Tibial nerve (tissue), 4 donors: Measurements from ENCODE around the gene RASSF6. TPM values are rescaled to one million over a fixed set of nuclear protein-coding genes. Genes with fewer than 3 reads are reported as not detected.

ENCODE experiments used
- DNase-seq, 2 donors: peaks; one replicate each; pipeline ENCODE4 v3.0.0-alpha.2; 2019; ENCODE audit warnings: low spot score in 2 of 2
- H3K27ac ChIP-seq, 4 donors: fragments of 200-600 bp; sonication (generic) in 3 of 4; one replicate each; pipeline ENCODE4 v1.5.1; 2017 to 2019; ENCODE audit warnings: mild to moderate bottlenecking in 1 of 4
- H3K27me3 ChIP-seq, 2 donors: fragments of 200-600 bp; sonication (generic) in 1 of 2; one replicate each; pipeline versions ENCODE4 v1.5.1 to v1.6.0; 2017 to 2019
- H3K36me3 ChIP-seq, 3 donors: fragments of 200-600 bp; sonication (generic); one replicate each; pipeline ENCODE4 v1.5.1; 2018 to 2019
- H3K4me1 ChIP-seq, 4 donors: fragments of 200-600 bp; sonication (generic) in 3 of 4; one replicate each; pipeline ENCODE4 v1.5.1; 2017 to 2019
- H3K4me3 ChIP-seq, 4 donors: fragments of 200-600 bp; sonication (generic) in 3 of 4; one replicate each; pipeline ENCODE4 v1.5.1; 2017 to 2019; ENCODE audit warnings: mild to moderate bottlenecking in 1 of 4, moderate library complexity in 1 of 4
- H3K9me3 ChIP-seq, 4 donors: fragments of 200-600 bp; sonication (generic) in 3 of 4; one replicate each; pipeline ENCODE4 v1.5.1; 2017 to 2019
- CTCF ChIP-seq, 5 experiments: fragments of 200-600 bp in 3 of 5; fragments of 450-650 bp in 2 of 5; sonication (generic) in 3 of 5; IDR thresholded peaks; one replicate each; pipeline ENCODE4 v1.5.1; 2016 to 2019; ENCODE audit warnings: antibody characterized with exemption in 5 of 5, mild to moderate bottlenecking in 3 of 5, moderate library complexity in 2 of 5
- EP300 ChIP-seq, 2 donors: sonication (generic); formaldehyde crosslinking; IDR thresholded peaks; one replicate each; pipeline ENCODE4 v1.6.1; 2017; ENCODE audit warnings: antibody characterized with exemption in 2 of 2, mild to moderate bottlenecking in 1 of 2
- POLR2A ChIP-seq, 2 donors: fragments of 450-650 bp; IDR thresholded peaks; one replicate each; pipeline ENCODE4 v1.6.1; 2017; ENCODE audit warnings: antibody characterized with exemption in 2 of 2, mild to moderate bottlenecking in 2 of 2, moderate library complexity in 2 of 2
- WGBS, 2 donors: methylation state at CpG; one replicate each; pipeline ENCODE4 v1.1.5; 2018; 5-methylcytosine and 5-hydroxymethylcytosine counted together
- total RNA-seq, 4 donors: library from RNA; depleted of rRNA; stranded (reverse); fragments of >200 nt; gene quantifications; one replicate each; pipeline ENCODE4 v1.1.0, GENCODE V29; 2016

Gene RASSF6
- total RNA-seq, 4 donors from 2014 or later = not detected

- no peaks in the 10 kb centered on the region for H3K4me1 ChIP-seq
- H3K27ac ChIP-seq = no peak overlapping the region
- no peaks in the 10 kb centered on the region for H3K27me3 ChIP-seq
- H3K36me3 ChIP-seq = no peaks in the 10 kb centered on the region
- DNase-seq = no peak
- TF ChIP-seq EP300 (IDR thresholded peaks at IDR 0.05) (no peak), POLR2A (IDR thresholded peaks at IDR 0.05) (no peak), CTCF (IDR thresholded peaks at IDR 0.05) (no peak)
- H3K9me3 ChIP-seq = no peaks in the 10 kb centered on the region
- H3K4me3 ChIP-seq = no peak overlapping the region
Observed at GRCh38 chr4:73663576-73663975, 43.3 kb upstream of the RASSF6 start.

GRCh38 chr4:73662709-73663546 is 42.7 kb upstream of the RASSF6 start:
- TF ChIP-seq POLR2A (IDR thresholded peaks at IDR 0.05) = no peak
- peak; percentile 25 to 62 (median 41) for TF ChIP-seq CTCF (IDR thresholded peaks at IDR 0.05)
- no peak for TF ChIP-seq EP300 (IDR thresholded peaks at IDR 0.05)

GRCh38 chr4:73661646-73662119 is 41.4 kb upstream of the RASSF6 start:
- no peaks in the 10 kb centered on the region for H3K4me1 ChIP-seq
- H3K9me3 ChIP-seq = no peaks in the 10 kb centered on the region
- DNase-seq = no peak
- H3K36me3 ChIP-seq = no peaks in the 10 kb centered on the region
- no peak for TF ChIP-seq POLR2A (IDR thresholded peaks at IDR 0.05)
- no peak for TF ChIP-seq CTCF (IDR thresholded peaks at IDR 0.05)
- TF ChIP-seq EP300 (IDR thresholded peaks at IDR 0.05) = no peak
- 42 to 61% methylated on average over 2 of the region's 2 CpGs for WGBS, 2 donors
- no peak overlapping the region for H3K27ac ChIP-seq
- no peak overlapping the region for H3K4me3 ChIP-seq
- no peaks in the 10 kb centered on the region for H3K27me3 ChIP-seq

More at GRCh38 chr4:73662709-73663546, 42.7 kb upstream of the RASSF6 start:
- no peaks in the 10 kb centered on the region for H3K9me3 ChIP-seq
- no peaks in the 10 kb centered on the region for H3K27me3 ChIP-seq
- H3K27ac ChIP-seq = no peak overlapping the region
- no peak for DNase-seq
- no peak overlapping the region for H3K4me3 ChIP-seq
- WGBS, 2 donors = 30 to 32% methylated on average over 6 of the region's 6 CpGs
- no peaks in the 10 kb centered on the region for H3K36me3 ChIP-seq
- H3K4me1 ChIP-seq = no peaks in the 10 kb centered on the region

- H3K36me3 ChIP-seq = no peaks in the 10 kb centered on the region
- no peaks in the 10 kb centered on the region for H3K4me1 ChIP-seq
- WGBS, 2 donors = 85 to 93% methylated on average over 3 of the region's 3 CpGs
Observed at GRCh38 chr4:73660808-73661207, 40.6 kb upstream of the RASSF6 start.

GRCh38 chr4:73653695-73654106 is 33.5 kb upstream of the RASSF6 start:
- DNase-seq = peak in 1 of 2 donors; percentile 11
- H3K9me3 ChIP-seq = no peaks in the 10 kb centered on the region
- H3K27ac ChIP-seq = no peak overlapping the region
- H3K4me3 ChIP-seq = no peak overlapping the region
- no peaks in the 10 kb centered on the region for H3K4me1 ChIP-seq
- H3K27me3 ChIP-seq = no peaks in the 10 kb centered on the region
- no peak for TF ChIP-seq EP300 (IDR thresholded peaks at IDR 0.05)
- peak; percentile 25 to 62 (median 36) for TF ChIP-seq CTCF (IDR thresholded peaks at IDR 0.05)
- no peaks in the 10 kb centered on the region for H3K36me3 ChIP-seq
- WGBS, 2 donors = 4 to 5% methylated on average over 7 of the region's 7 CpGs

More at GRCh38 chr4:73660808-73661207, 40.6 kb upstream of the RASSF6 start:
- Histone ChIP-seq H3K4me3 (no peak overlapping the region), H3K9me3 (no peaks in the 10 kb centered on the region), H3K27me3 (no peaks in the 10 kb centered on the region), H3K27ac (no peak overlapping the region)
- TF ChIP-seq POLR2A (IDR thresholded peaks at IDR 0.05) = no peak
- DNase-seq = no peak
